ENCODE data around the gene ZNF532.

Gene ZNF532

GRCh38 chr18:58951986-58952702, 87.5 kb downstream of the ZNF532 start:
- DNase-seq = no peak

- no peak for DNase-seq
These were observed 88.2 kb downstream of the ZNF532 start for GRCh38 chr18:58952858-58953257.

- DNase-seq = no peak
These were observed 89.0 kb downstream of the ZNF532 start for GRCh38 chr18:58953627-58954026.

GRCh38 chr18:58955001-58955400, 90.3 kb downstream of the ZNF532 start:
- no peak for DNase-seq

GRCh38 chr18:58955738-58956137, 91.1 kb downstream of the ZNF532 start:
- DNase-seq = no peak

- DNase-seq = no peak
These were observed 94.0 kb downstream of the ZNF532 start for GRCh38 chr18:58958628-58959027.

- no peak for DNase-seq
These were observed 95.8 kb downstream of the ZNF532 start for GRCh38 chr18:58960508-58960907.

- DNase-seq = no peak
These were observed 96.5 kb downstream of the ZNF532 start for GRCh38 chr18:58960946-58961722.

- no peak for DNase-seq
These were observed 97.7 kb downstream of the ZNF532 start for GRCh38 chr18:58962336-58962735.

- no peak for DNase-seq
These were observed 100.8 kb downstream of the ZNF532 start for GRCh38 chr18:58965291-58966004.

GRCh38 chr18:58966005-58966677, 101.5 kb downstream of the ZNF532 start:
- DNase-seq = no peak

- DNase-seq = no peak
These were observed 102.0 kb downstream of the ZNF532 start for GRCh38 chr18:58966704-58967103.

- no peak for DNase-seq
These were observed 103.1 kb downstream of the ZNF532 start for GRCh38 chr18:58967751-58968254.

GRCh38 chr18:58970943-58971790, 106.5 kb downstream of the ZNF532 start:
- no peak for DNase-seq

GRCh38 chr18:58975296-58975695, 110.6 kb downstream of the ZNF532 start:
- DNase-seq = no peak

GRCh38 chr18:58975781-58976180, 111.1 kb downstream of the ZNF532 start:
- DNase-seq = no peak

GRCh38 chr18:58977223-58977622, 112.5 kb downstream of the ZNF532 start:
- DNase-seq = no peak

GRCh38 chr18:58977801-58978200, 113.1 kb downstream of the ZNF532 start:
- DNase-seq = no peak

GRCh38 chr18:58978916-58979315, 114.2 kb downstream of the ZNF532 start:
- no peak for DNase-seq

GRCh38 chr18:58979615-58980014, 114.9 kb downstream of the ZNF532 start:
- no peak for DNase-seq

- no peak for DNase-seq
These were observed 116.3 kb downstream of the ZNF532 start for GRCh38 chr18:58980991-58981390.

Data from stimulated activated CD4-positive, alpha-beta T cell treated with anti-CD3 and anti-CD28 coated beads, Interleukin-4, amount 100 ng/mL, for 1 hour (primary cell).